HEK293 (cell line): ENCODE measurements around the gene DCAF8.

Experiments used
- CTCF ChIA-PET: fragments of 350-600 bp; formaldehyde crosslinking; extraction: SDS; loops from one replicate; lab custom pipeline; 2021; ENCODE audit warnings: antibody characterized with exemption; lab: Yijun Ruan, JAX
- POLR2A ChIA-PET: fragments of 300-600 bp; formaldehyde crosslinking; extraction: SDS; loops from one replicate; lab custom pipeline; 2020; ENCODE audit warnings: antibody characterized with exemption, inconsistent platforms; lab: Yijun Ruan, JAX
- H3K27ac ChIP-seq: fragments of 200-500 bp; sonication (Bioruptor generic); 2 replicates; pipeline ENCODE4 v1.5.1; 2014; ENCODE audit warnings: low read depth, low read length, control low read depth, inconsistent platforms; ENCODE audit errors: extremely low read depth
- H3K36me3 ChIP-seq, 2 experiments: fragments of 200-500 bp in 1 of 2; sonication (Bioruptor generic) in 1 of 2; 1 replicate in 1 of 2; 2 replicates in 1 of 2; pipeline ENCODE4 v1.5.1; 2014 to 2017; ENCODE audit warnings: inconsistent platforms in 2 of 2, low read length in 2 of 2; ENCODE audit not compliant: control insufficient read depth in 2 of 2, insufficient read depth in 1 of 2
- H3K4me1 ChIP-seq: fragments of 200-500 bp; sonication (Bioruptor generic); 2 replicates; pipeline ENCODE4 v1.5.1; 2014; ENCODE audit warnings: mild to moderate bottlenecking, low read length, inconsistent platforms; ENCODE audit not compliant: control insufficient read depth, insufficient read depth
- H3K4me3 ChIP-seq: 2 replicates; pipeline ENCODE4 v1.5.1; 2011; ENCODE audit warnings: low read depth, mild to moderate bottlenecking, control low read depth, low read length, moderate library complexity
- H3K9me3 ChIP-seq: fragments of 200-500 bp; sonication (Bioruptor generic); 2 replicates; pipeline ENCODE4 v1.5.1; 2014; ENCODE audit warnings: low read depth, low read length, inconsistent platforms; ENCODE audit not compliant: control insufficient read depth, insufficient read depth
- ATF2 ChIP-seq: fragments of 450-650 bp; formaldehyde crosslinking; IDR thresholded peaks from 2 replicates; pipeline ENCODE4 v1.5.1; 2016; ENCODE audit warnings: missing biosample characterization, missing genetic modification characterization, low read depth
- ELK4 ChIP-seq: IDR thresholded peaks from 2 replicates; pipeline ENCODE4 v1.6.1; 2011; ENCODE audit warnings: mild to moderate bottlenecking, low read depth, low read length, borderline replicate concordance
- GLI2 ChIP-seq: fragments of 450-650 bp; formaldehyde crosslinking; IDR thresholded peaks from 2 replicates; pipeline ENCODE4; 2017; ENCODE audit warnings: missing biosample characterization, missing genetic modification characterization, low read depth, borderline replicate concordance
- HOXA7 ChIP-seq: sonication (generic); formaldehyde crosslinking; IDR thresholded peaks from 2 replicates; pipeline ENCODE4 v1.8.1; 2022; ENCODE audit warnings: missing genetic modification reagents, borderline replicate concordance
- KLF1 ChIP-seq: fragments of 450-650 bp; formaldehyde crosslinking; IDR thresholded peaks from 2 replicates; pipeline ENCODE4 v1.5.1; 2016; ENCODE audit warnings: missing biosample characterization, missing genetic modification characterization
- KLF10 ChIP-seq: fragments of 450-650 bp; IDR thresholded peaks from 2 replicates; pipeline ENCODE4 v1.5.1; 2018; ENCODE audit warnings: missing biosample characterization, mild to moderate bottlenecking, missing genetic modification characterization
- MEIS1 ChIP-seq: sonication (generic); formaldehyde crosslinking; IDR thresholded peaks from 2 replicates; pipeline ENCODE4 v1.8.1; 2022; ENCODE audit warnings: missing genetic modification reagents, mild to moderate bottlenecking, borderline replicate concordance
- REPIN1 ChIP-seq: fragments of 450-650 bp; formaldehyde crosslinking; IDR thresholded peaks from 2 replicates; pipeline ENCODE4 v1.5.1; 2017; ENCODE audit warnings: missing biosample characterization, missing genetic modification characterization, low read depth
- WT1 ChIP-seq: fragments of 450-650 bp; formaldehyde crosslinking; IDR thresholded peaks from 2 replicates; pipeline ENCODE4 v1.5.1; 2016; ENCODE audit warnings: missing biosample characterization, missing genetic modification characterization
- ZBTB1 ChIP-seq: fragments of 450-650 bp; formaldehyde crosslinking; IDR thresholded peaks from 2 replicates; pipeline ENCODE4 v1.5.1; 2016; ENCODE audit warnings: missing biosample characterization, missing genetic modification characterization
- ZBTB6 ChIP-seq: fragments of 450-650 bp; formaldehyde crosslinking; IDR thresholded peaks from 2 replicates; pipeline ENCODE4 v1.5.1; 2017; ENCODE audit warnings: missing biosample characterization, missing genetic modification characterization
- ZNF175 ChIP-seq: fragments of 450-650 bp; formaldehyde crosslinking; IDR thresholded peaks from 2 replicates; pipeline ENCODE4 v1.5.1; 2016; ENCODE audit warnings: missing biosample characterization, missing genetic modification characterization
- ZNF292 ChIP-seq: fragments of 450-650 bp; formaldehyde crosslinking; IDR thresholded peaks from 2 replicates; pipeline ENCODE4 v1.5.1; 2016; ENCODE audit warnings: low read depth, missing biosample characterization, missing genetic modification characterization, borderline replicate concordance
- ZNF302 ChIP-seq: fragments of 450-650 bp; formaldehyde crosslinking; IDR thresholded peaks from 2 replicates; pipeline ENCODE4 v1.5.1; 2016; ENCODE audit warnings: missing biosample characterization, missing genetic modification characterization, low read depth
- ZNF335 ChIP-seq: fragments of 450-650 bp; formaldehyde crosslinking; conservative IDR thresholded peaks from 2 replicates; pipeline ENCODE4 v1.5.1; 2016; ENCODE audit warnings: missing biosample characterization, missing genetic modification characterization
- ZNF350 ChIP-seq: fragments of 450-650 bp; formaldehyde crosslinking; IDR thresholded peaks from 2 replicates; pipeline ENCODE4 v1.5.0; 2017; ENCODE audit warnings: missing biosample characterization, mild to moderate bottlenecking, missing genetic modification characterization
- ZNF37A ChIP-seq: fragments of 450-650 bp; IDR thresholded peaks from 2 replicates; pipeline ENCODE4 v1.5.1; 2018; ENCODE audit warnings: missing biosample characterization, missing genetic modification characterization
- ZNF391 ChIP-seq: fragments of 450-650 bp; formaldehyde crosslinking; IDR thresholded peaks from 2 replicates; pipeline ENCODE4 v1.5.1; 2016; ENCODE audit warnings: low read depth, missing biosample characterization, missing genetic modification characterization, borderline replicate concordance
- ZNF529 ChIP-seq: fragments of 450-650 bp; formaldehyde crosslinking; IDR thresholded peaks from 2 replicates; pipeline ENCODE4 v1.5.1; 2017; ENCODE audit warnings: missing genetic modification characterization, missing biosample characterization; ENCODE audit not compliant: insufficient replicate concordance
- ZNF555 ChIP-seq: fragments of 450-650 bp; formaldehyde crosslinking; conservative IDR thresholded peaks from 2 replicates; pipeline ENCODE4 v1.5.1; 2017; ENCODE audit warnings: missing biosample characterization, mild to moderate bottlenecking, missing genetic modification characterization, inconsistent platforms
- ZNF624 ChIP-seq: fragments of 450-650 bp; formaldehyde crosslinking; IDR thresholded peaks from 2 replicates; pipeline ENCODE4 v1.5.1; 2017; ENCODE audit warnings: missing biosample characterization, missing genetic modification characterization
- ZNF670 ChIP-seq: fragments of 450-650 bp; formaldehyde crosslinking; IDR thresholded peaks from 2 replicates; pipeline ENCODE4 v1.5.1; 2016; ENCODE audit warnings: missing biosample characterization, missing genetic modification characterization, low read depth
- ZNF692 ChIP-seq: fragments of 450-650 bp; formaldehyde crosslinking; IDR thresholded peaks from 2 replicates; pipeline ENCODE4 v1.5.1; 2016; ENCODE audit warnings: missing biosample characterization, missing genetic modification characterization
- ZNF768 ChIP-seq: fragments of 450-650 bp; formaldehyde crosslinking; IDR thresholded peaks from 2 replicates; pipeline ENCODE4 v1.5.1; 2018; ENCODE audit warnings: missing biosample characterization, mild to moderate bottlenecking, missing genetic modification characterization
- ZNF830 ChIP-seq: fragments of 450-650 bp; IDR thresholded peaks from 2 replicates; pipeline ENCODE4 v1.5.0; 2018; ENCODE audit warnings: missing biosample characterization, missing genetic modification characterization, low read depth, mild to moderate bottlenecking, moderate library complexity
- ZSCAN4 ChIP-seq: fragments of 450-650 bp; formaldehyde crosslinking; IDR thresholded peaks from 2 replicates; pipeline ENCODE4 v1.5.1; 2017; ENCODE audit warnings: missing biosample characterization, missing genetic modification characterization

DCAF8 gene

GRCh38 chr1:160167056-160167455, 95.3 kb downstream of the DCAF8 start:
- TF ChIP-seq ZSCAN4 (tag by site-specific recombination) (no peak), ZNF37A (tag by site-specific recombination) (no peak), ZNF830 (tag by site-specific recombination) (no peak), ZNF670 (tag by site-specific recombination) (no peak), WT1 (no peak), ZNF302 (no peak), ZNF768 (tag by site-specific recombination) (no peak), HOXA7 (CRISPR knock-in tag) (no peak), ZNF624 (tag by site-specific recombination) (no peak), ZBTB1 (no peak), REPIN1 (no peak), ZNF555 (no peak), GLI2 (no peak), ZNF175 (tag by site-specific recombination) (no peak), ZNF692 (tag by site-specific recombination) (no peak), KLF10 (tag by site-specific recombination) (no peak)
- Histone ChIP-seq H3K27ac (no peak overlapping the region), H3K4me3 (no peak overlapping the region), H3K36me3 (no peaks in the 10 kb centered on the region), H3K4me1 (no peaks in the 10 kb centered on the region), H3K9me3 (no peaks in the 10 kb centered on the region)
- CTCF ChIA-PET, result interaction anchor here (0.6 kb wide), 2 partner anchors 41 to 961 kb away, joined by 3 read pairs; no protein-coding TSS in a partner anchor
- POLR2A ChIA-PET, result no interaction called here

- H3K36me3 ChIP-seq, result no peaks in the 10 kb centered on the region
- no peaks in the 10 kb centered on the region for H3K4me1 ChIP-seq
- H3K9me3 ChIP-seq, result no peaks in the 10 kb centered on the region
- TF ChIP-seq ZBTB6 (tag by site-specific recombination) (no peak), ZNF529 (no peak), ELK4 (no peak), ZNF292 (tag by site-specific recombination) (no peak), ZNF350 (tag by site-specific recombination) (no peak), MEIS1 (no peak), ATF2 (tag by site-specific recombination) (no peak), ZNF391 (tag by site-specific recombination) (no peak), KLF1 (tag by site-specific recombination) (no peak), ZNF335 (tag by site-specific recombination) (no peak)
- CTCF ChIA-PET, result interaction anchor here (0.6 to 0.7 kb wide), 2 partner anchors 126 to 961 kb away, joined by 3 read pairs; no protein-coding TSS in a partner anchor
- no peak overlapping the region for H3K4me3 ChIP-seq
- no peak overlapping the region for H3K27ac ChIP-seq
- POLR2A ChIA-PET, result no interaction called here
Measured at GRCh38 chr1:160166166-160166868, 96.0 kb downstream of the DCAF8 start.
